ENCODE results near the gene CTCF.

CTCF gene

GRCh38 chr16:67679935-67680897 lies 117.9 kb downstream of the CTCF start:
- DNase-seq (ENCODE audit: low read depth in 2 of 2) = no peak

GRCh38 chr16:67683767-67684166 lies 121.4 kb downstream of the CTCF start:
- no peak for DNase-seq (ENCODE audit: low read depth in 2 of 2)

GRCh38 chr16:67685388-67686112 lies 123.2 kb downstream of the CTCF start:
- DNase-seq (ENCODE audit: low read depth in 2 of 2) = no peak

Measured in stimulated activated CD4-positive, alpha-beta T cell treated with anti-CD3 and anti-CD28 coated beads, Interleukin-15, amount 100 ng/mL, for 48 hours (primary cell).